Inferior parietal cortex (tissue), 1 donor: ENCODE results near the gene TMEM132A.
"Not testable (repeated sequence)": the region's sequence is repeated elsewhere in the genome, so short reads cannot be mapped to it uniquely, and the experiment has no call there.

Experiments
- DNase-seq: peaks from one replicate; pipeline ENCODE4 v3.0.0-alpha.2; 2016; ENCODE audit errors: extremely low spot score

The TMEM132A gene

DNA sequence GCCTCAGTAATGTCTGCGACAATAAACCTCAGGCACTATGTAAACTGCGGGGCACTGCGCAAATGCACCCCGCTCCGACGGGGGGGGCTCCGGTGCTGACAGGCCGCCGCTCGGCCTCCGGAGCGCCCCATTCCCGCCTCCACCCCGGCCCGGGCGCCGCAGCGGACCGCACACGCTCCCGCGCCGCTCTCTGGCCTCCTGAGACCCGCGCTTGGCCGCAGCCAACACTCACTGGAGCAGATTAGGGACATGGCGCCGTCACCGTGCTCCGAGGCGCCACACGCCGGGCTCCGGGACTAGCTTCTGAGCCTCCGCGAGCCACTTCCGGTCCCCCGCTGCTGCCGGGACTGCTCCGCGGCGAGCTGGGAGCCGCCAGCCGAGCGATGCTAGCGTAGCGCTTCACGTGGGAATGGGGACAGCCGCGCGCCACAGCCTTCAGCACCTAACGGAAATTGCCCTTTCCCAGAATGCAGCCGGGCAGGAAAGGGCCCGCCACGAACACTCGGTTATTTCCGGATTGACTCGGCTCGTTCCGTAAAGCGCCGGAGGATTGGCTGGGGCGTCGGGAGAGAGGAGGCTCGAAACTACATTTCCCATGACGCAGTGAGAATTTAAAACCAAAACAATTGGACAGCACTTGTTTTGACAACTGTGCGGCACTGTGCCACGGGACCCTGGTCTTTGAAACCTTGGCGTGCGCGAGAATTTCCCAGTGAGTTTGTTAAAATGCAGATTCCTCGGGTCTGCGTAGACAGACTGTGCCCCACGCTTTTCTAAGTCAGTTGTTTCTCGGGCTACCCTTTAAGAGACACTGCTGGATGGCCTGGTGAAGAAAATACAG, 17.9 kb upstream of the TMEM132A start, which contains the start of gene PRPF19:
PRPF19 (minus strand) TSS at position 454 of the 841 bp plus-strand sequence; CDS start at position 251, 203 bp downstream.
- peak; percentile 99 for DNase-seq

DNA sequence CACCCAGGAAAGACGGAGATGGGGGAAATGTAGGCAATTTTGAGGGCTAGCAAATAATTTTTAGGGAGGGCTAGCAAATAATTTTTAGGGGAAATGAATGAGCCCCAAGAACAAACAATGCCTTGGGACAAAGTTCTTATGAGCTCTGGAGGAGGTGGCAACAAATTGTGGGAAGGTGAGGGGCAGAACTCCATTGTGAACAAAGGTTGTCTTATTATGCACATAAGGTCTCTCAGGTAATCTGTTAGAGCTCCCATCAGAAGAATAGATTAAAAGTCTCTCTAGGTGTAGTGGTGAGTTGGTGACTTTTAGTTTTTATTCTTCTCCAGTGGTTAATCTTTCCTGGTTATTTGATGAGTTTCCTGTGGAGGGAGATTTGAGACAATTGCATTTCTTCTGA, 15.5 kb upstream of the TMEM132A start:
- no peak for DNase-seq

DNA sequence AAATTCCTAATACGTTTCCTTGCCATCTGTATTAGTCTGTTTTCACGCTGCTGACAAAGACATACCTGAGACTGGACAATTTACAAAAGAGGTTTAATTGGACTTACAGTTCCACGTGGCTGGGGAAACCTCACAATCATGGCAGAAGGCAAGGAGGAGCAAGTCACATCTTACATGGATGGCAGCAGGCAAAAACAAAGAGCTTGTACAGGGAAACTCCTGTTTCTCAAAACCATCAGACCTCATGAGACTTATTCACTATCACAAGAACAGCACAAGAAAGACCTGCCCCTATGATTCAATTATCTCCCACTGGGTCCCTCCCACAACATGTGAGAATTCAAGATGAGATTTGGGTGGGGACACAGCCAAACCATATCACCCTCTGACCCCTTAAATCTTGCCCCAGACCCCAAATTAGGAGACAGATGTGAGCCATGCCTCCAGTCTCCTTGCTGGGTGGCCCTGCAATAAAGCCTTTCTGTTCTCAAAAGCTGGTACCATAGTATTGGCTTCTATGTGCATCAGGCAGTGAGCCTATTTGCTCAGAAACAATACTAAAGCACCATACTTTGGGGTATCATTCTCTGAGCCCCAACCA, 14.5 kb upstream of the TMEM132A start:
- DNase-seq: not testable (repeated sequence)

DNA sequence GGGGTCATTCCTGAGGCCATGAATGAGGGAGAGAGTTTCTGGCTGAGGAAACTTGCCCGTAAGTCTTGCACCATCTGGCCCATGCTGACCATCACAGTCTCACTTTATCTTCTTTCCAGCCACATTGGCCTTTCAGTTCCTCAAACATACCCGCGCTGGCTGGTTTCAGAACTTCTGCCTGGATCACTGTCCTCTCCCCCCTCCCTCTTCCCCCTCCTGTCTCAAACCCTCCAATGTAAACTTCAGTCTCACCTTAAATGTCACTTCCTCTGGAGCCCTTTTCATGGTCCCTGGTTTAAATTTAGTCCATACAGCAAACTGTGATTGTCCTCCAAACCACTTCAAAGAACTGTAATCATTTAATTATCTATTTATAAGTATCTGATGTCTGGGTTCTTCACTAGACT, 14.0 kb upstream of the TMEM132A start:
- no peak for DNase-seq

DNA sequence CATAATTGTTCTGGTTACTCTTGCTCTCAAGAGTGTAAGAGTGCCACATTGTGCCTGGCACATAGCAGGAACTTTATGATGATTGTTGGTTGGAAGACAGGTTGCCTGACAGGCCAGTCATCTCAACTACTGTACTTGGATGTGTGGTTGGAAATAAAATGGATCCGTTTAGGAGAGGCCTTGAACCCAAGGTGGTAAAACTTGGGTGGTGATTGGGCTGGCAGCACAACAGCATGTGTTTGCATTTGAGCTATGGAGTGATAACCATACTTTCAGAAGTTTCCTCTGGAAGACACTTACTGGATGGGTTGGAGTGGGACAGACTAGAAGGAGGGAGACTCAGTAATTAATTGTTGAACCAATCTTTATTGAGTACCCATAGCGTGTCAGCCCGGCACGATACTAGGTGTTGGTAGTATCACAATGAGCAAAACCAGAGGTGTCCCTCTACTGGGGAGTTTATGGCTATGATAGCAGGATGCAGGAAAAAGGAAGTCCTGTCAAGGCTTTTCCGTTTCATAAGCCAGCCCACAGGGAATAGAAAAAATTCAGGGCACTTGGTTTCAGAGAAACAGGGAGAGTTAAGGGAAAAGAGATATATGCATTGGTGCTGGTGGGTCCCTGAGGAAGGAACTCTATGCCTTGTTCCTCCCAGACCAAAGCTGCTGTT, 13.4 kb upstream of the TMEM132A start:
- DNase-seq: no peak

DNA sequence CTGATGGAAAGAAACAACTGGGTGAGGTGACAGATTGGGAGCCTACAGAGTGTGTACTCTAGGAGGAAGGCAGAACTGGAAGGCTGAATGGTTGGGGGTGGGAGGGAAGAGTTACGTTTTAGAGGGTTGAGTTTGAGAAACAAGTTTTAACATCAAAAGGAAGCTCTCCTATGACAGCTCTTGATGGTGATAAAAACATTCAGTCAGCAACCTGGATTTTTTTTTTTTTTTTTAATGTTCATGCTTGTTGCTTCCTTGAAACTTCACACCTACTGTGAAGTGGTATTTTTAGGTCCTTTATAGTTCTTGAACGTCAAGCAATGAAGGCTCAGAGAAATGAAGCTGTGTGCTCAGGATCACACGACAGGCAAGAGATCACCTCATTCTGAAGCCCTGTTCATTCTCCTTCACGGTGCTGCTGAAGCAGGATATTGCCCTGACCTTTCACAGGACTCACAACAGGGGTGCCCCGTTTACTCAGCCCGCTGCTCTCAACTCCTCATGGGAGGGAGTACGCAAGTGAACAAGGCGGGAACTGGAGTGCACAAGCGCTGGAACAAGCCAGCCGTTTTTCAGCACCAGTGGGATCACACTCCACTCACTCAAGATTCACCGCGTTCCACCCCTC, 11.9 kb upstream of the TMEM132A start:
- DNase-seq: no peak

DNA sequence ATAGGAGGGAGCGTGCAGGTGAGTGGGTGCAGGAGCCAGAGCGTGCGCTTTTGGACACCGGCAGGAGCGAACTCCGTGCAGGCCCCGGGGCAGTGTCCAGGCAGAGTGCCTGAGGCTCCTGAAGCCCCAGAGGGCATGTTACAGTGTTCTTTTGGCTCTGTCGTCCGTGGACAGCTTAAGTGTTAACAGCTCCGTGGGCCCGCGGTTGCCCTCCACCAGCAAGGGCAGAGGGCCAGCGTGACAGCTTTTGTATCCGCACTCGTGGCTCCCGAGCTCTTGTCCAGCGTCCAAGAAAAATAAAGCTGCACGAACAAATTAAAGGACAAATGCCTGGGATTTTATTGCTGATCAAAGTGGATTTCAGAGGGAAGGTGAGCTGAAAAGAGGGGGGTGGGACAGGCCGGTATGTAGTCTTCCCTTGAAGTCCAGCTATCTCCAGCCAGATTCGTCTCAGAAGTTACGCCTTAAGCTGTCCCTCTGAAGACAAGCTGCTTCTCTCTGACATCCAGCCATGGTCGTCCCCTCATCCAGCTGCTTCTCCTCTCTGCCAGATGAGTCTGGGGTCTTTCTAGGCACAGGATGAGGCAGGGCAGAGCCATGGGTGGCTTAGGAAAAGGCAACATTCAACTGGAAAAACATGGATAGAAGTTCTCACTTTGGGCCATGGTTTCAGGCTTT, 11.3 kb upstream of the TMEM132A start:
- DNase-seq: no peak

DNA sequence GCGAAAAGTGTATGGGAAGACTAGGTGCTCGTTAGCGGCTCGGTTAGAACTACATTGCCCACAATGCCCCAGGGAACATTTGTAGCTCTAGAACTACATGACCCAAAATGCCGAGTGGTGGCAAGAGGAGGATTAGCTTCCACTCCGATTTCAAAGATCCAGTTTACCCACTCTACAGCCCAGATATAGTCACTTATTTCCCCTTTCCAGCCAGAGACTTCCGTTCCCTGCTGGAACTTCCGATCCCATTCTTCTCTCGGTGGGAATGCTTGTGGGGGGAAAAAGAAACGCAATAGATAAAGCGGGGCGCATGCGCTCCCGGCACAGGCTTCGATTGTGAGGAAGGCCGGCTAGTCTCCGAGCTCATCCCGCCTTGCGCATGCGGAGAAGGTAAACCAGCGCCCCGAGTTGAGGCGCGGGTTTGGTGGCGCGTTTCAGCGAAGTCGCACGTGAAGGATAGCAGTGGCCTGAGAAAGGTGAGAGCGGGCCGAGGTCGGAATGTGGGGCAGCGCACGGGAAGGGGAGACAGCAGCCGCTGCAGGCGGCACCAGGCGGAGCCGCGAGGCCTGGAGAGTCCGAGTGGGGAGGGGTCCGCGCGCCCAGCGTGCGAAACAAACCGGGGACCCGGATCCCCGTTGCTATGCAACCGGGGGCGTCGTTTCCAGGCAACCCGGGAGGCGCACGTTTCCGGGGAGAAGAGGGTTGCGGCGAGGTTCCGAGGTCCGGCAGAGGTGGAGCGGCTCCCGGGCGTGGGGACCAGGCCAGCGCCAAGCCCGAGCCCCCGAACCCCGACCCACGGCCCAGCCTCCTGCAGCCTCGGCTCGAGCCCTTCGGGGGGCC, 10.2 kb upstream of the TMEM132A start, which contains the start of gene TMEM109:
TMEM109 (plus strand) TSS at position 366 of the 840 bp plus-strand sequence. CDS start 5,536 bp downstream, outside the sequence.
- DNase-seq: peak; percentile 97

GRCh38 chr11:60914633-60915247, 9.5 kb upstream of the TMEM132A start:
- no peak for DNase-seq

GRCh38 chr11:60915248-60915914, 8.9 kb upstream of the TMEM132A start:
- DNase-seq: no peak

- DNase-seq: no peak
Observed at GRCh38 chr11:60916669-60917206, 7.5 kb upstream of the TMEM132A start.

DNA sequence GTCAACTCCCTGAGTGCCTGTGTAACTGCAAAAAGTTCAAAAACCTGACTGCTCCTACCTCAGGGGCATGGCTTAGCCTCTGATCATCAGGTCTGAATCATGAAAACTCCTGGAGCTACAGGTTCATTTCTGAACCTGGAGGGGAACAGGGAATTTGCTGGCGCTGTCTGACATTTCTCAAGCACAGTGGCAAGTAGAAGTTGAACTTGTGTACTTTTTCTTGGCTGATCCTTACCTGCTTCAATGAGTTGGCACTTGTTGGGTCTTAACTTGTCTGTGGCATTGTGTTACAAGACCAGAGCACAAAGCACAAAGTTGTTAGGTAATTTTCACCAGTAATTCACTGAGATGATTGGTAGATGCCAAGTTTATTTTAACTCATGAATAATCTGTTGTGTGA, 7.0 kb upstream of the TMEM132A start:
- DNase-seq: no peak

GRCh38 chr11:60918251-60918938, 5.9 kb upstream of the TMEM132A start:
- DNase-seq: no peak

- no peak for DNase-seq
Observed at GRCh38 chr11:60918939-60919265, 5.4 kb upstream of the TMEM132A start.

DNA sequence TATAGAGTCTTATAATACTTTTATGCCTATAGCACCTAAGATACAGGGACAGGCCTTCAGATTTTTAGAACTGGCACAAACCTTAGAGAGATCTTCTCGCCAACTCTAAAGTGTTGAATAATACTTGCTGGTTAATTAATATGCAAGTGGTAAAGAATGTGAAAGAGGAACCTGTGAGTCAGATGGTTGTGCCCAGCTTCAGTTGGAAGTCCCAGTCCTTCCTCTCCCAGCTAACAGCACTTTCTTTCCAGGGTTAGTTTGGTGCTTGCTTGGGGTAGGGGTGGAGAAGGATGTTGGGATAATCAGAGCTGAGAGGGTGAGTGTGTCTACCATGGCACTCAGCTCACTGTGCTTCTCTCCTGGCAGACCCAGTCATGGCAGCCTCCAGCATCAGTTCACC, 4.9 kb upstream of the TMEM132A start:
- no peak for DNase-seq

GRCh38 chr11:60919956-60920355, 4.3 kb upstream of the TMEM132A start:
- DNase-seq: no peak

DNA sequence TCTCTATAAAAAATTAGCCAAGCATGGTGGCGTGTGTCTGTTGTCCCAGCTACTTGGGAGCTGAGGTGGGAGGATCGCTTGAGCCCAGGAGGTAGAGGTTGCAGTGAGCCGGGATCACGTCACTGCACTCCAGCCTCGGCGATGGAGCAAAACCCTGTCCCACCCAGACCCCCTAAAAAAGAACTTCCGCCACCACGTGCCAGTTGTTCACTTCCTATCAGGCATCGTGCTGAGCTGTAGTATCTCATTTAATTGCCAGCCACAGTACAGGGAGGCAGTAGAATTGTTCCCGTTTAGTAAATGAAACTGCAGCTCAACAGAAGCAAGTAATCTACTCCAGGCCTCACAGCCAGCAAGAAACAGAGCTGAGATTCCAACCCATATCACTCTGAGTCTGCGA, 3.0 kb upstream of the TMEM132A start:
- DNase-seq: no peak

DNA sequence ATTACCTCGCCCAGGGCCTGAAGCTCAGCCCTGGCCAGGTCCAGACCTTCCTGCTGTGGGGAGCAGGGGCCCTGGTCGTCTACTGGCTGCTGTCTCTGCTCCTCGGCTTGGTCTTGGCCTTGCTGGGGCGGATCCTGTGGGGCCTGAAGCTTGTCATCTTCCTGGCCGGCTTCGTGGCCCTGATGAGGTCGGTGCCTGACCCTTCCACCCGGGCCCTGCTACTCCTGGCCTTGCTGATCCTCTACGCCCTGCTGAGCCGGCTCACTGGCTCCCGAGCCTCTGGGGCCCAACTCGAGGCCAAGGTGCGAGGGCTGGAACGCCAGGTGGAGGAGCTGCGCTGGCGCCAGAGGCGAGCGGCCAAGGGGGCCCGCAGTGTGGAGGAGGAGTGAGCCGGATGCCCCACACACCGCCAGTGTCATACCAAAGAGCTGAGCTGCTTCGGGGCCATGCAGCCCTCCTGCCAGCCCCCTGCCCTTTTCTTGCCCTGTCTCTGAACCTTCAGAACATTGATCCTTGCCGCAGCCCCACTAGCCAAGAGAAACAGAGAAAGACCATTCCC, 2.4 kb upstream of the TMEM132A start:
- DNase-seq: no peak

- no peak for DNase-seq
Observed at GRCh38 chr11:60922906-60923305, 1.4 kb upstream of the TMEM132A start.
